Measurements from ENCODE around the gene FBXL19.

DNA sequence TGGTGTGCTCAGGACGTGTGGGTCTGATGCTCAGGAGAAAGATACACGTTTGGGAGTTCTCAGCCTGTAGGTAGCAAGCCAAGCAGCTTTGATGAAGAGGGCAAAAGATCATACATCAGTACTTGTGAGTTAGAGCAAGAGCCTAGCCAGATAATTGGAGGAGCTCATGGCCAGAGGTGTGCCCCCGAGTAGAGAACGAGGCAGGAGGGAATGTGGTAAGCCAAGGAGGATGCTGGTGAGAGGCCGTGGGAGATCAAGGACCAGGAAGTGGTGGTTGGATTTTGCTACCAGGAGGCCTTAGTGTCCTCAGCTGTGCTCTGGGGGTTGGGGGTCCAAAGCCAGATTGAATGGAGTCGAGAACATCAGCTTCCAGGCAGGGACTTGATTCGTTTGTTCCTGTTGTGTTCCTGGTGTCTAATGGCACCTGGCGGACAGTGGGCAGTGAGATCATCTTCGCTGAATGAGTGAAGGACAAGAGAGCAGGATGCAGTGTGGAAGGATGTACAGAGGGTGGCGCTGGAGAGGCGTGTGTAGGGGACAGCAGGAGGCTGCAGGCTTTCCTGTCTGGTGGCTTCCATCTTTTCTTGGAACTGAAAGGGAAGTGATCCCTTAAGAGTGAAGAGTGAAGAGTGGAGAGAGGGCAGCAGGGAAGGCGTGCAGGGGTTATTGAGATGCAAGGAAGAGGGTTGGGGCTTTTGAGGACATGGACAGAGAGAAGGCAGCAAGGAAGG, 11.6 kb downstream of the FBXL19 start:
- TF ChIP-seq, protein P1, sequence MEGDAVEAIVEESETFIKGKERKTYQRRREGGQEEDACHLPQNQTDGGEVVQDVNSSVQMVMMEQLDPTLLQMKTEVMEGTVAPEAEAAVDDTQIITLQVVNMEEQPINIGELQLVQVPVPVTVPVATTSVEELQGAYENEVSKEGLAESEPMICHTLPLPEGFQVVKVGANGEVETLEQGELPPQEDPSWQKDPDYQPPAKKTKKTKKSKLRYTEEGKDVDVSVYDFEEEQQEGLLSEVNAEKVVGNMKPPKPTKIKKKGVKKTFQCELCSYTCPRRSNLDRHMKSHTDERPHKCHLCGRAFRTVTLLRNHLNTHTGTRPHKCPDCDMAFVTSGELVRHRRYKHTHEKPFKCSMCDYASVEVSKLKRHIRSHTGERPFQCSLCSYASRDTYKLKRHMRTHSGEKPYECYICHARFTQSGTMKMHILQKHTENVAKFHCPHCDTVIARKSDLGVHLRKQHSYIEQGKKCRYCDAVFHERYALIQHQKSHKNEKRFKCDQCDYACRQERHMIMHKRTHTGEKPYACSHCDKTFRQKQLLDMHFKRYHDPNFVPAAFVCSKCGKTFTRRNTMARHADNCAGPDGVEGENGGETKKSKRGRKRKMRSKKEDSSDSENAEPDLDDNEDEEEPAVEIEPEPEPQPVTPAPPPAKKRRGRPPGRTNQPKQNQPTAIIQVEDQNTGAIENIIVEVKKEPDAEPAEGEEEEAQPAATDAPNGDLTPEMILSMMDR (conservative IDR thresholded peaks at IDR 0.05; ENCODE audit: low read length): peak; percentile 78
- no peak for TF ChIP-seq EZH2phosphoT487 (IDR thresholded peaks at IDR 0.05; ENCODE audit: borderline replicate concordance, low read depth, low read length)

Data from OCI-LY7 (cell line).